ENCODE measurements around the gene GRAMD2B. TPM values are rescaled to one million over a fixed set of nuclear protein-coding genes. Genes with fewer than 3 reads are reported as not detected.

GRAMD2B gene
- total RNA-seq, 1 donor from 2014 or later = 32.1 TPM

DNA sequence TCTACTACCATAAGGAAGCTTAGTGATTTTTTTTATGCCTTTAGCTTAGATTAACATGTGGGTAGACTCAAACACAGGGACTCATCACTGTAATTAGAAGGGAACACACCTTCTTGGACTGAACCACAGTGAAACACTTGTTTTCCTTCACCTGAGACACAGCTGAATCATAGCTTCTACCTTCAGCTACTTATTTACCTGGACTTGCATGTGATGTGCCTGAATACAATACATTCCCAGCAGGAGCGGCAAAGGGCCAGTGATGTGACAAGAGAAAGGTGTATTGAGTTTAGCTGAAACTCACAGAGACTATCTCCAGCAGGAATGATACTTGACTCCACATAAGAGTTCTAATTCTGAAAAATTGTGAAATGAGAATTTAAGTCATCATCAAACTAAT lies 37.8 kb downstream of the GRAMD2B start:
- H3K4me3 Mint-ChIP-seq (ENCODE audit: low read depth) = no peak overlapping the region
- no peaks in the 10 kb centered on the region for H3K9me3 Mint-ChIP-seq (ENCODE audit: low read depth)
- H3K27ac Mint-ChIP-seq = no peak overlapping the region
- TF ChIP-seq, protein P1, sequence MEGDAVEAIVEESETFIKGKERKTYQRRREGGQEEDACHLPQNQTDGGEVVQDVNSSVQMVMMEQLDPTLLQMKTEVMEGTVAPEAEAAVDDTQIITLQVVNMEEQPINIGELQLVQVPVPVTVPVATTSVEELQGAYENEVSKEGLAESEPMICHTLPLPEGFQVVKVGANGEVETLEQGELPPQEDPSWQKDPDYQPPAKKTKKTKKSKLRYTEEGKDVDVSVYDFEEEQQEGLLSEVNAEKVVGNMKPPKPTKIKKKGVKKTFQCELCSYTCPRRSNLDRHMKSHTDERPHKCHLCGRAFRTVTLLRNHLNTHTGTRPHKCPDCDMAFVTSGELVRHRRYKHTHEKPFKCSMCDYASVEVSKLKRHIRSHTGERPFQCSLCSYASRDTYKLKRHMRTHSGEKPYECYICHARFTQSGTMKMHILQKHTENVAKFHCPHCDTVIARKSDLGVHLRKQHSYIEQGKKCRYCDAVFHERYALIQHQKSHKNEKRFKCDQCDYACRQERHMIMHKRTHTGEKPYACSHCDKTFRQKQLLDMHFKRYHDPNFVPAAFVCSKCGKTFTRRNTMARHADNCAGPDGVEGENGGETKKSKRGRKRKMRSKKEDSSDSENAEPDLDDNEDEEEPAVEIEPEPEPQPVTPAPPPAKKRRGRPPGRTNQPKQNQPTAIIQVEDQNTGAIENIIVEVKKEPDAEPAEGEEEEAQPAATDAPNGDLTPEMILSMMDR (IDR thresholded peaks at IDR 0.05; ENCODE audit: unreplicated experiment) = no peak
- no peak for DNase-seq (ENCODE audit: low spot score, unreplicated experiment)
- peaks cover 24% of the 10 kb centered on the region for H3K4me1 Mint-ChIP-seq (ENCODE audit: low read depth)
- no peaks in the 10 kb centered on the region for H3K27me3 Mint-ChIP-seq
- peaks cover 12% of the 10 kb centered on the region for H3K36me3 Mint-ChIP-seq (ENCODE audit: insufficient read depth)

DNA sequence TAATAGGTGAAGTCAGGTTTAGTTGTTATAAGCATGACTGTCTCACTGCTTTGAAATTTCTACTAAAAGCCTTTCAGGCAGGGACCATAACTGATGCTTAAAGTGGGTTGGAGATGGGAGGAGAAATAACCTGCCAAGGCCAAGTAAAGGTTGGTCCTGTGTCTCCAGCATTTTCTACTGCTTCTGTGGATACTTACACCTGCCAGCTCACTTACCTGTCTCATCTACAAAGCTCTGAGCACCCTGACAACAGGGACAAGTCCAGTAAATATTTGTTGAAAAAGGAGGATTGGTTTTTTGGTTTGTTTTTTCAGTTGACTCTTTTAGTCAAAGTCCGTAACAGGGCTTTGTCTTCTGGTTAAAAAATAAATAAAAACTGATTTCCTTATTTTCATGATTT lies 38.6 kb downstream of the GRAMD2B start:
- Mint-ChIP-seq H3K27ac (no peak overlapping the region), H3K27me3 (no peaks in the 10 kb centered on the region), H3K4me1 (ENCODE audit: low read depth) (peaks cover 24% of the 10 kb centered on the region), H3K36me3 (ENCODE audit: insufficient read depth) (peaks cover 18% of the 10 kb centered on the region), H3K9me3 (ENCODE audit: low read depth) (no peaks in the 10 kb centered on the region), H3K4me3 (ENCODE audit: low read depth) (no peak overlapping the region)
- DNase-seq (ENCODE audit: low spot score, unreplicated experiment) = no peak
- TF ChIP-seq, protein P1 (IDR thresholded peaks at IDR 0.05; ENCODE audit: unreplicated experiment) = no peak

DNA sequence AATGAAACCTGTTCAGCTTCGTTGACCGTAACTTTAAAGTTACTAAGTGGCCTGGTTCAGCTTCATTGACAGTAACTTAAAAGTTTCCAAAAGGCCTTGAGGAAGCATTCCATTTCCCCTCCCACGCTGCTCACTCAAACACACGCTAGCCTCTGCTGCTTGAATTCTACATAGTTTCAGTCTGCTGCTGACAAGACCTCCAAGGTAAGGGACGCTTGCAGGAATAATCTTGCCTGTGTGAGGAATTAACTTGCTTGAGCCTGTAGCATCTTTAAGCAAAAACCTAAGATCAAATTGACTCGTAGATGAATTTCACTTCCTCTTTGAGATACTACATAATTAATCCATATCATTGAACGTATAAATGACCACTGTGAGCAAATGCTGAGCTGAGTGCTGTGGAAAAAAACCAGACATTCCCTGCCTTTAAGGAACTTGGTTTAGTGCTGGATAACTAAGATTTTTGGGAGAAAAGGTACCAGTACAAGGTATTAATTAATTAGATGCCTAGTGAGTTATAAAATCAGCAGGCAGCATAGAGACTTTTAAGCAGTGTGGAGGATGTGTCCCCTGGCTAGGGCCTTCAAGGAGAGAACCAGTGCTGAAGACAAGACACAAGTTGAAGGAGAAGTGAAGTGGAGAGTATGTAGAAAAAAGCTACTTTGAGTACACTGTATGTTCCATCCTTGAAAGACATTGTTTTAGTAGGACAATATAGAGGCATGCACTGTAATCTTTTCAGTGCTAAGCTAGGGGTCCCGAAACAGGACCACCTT lies 39.2 kb downstream of the GRAMD2B start:
- peaks cover 17% of the 10 kb centered on the region for H3K36me3 Mint-ChIP-seq (ENCODE audit: insufficient read depth)
- H3K27ac Mint-ChIP-seq = peak overlapping the region; percentile 3
- TF ChIP-seq, protein P1 (IDR thresholded peaks at IDR 0.05; ENCODE audit: unreplicated experiment) = no peak

DNA sequence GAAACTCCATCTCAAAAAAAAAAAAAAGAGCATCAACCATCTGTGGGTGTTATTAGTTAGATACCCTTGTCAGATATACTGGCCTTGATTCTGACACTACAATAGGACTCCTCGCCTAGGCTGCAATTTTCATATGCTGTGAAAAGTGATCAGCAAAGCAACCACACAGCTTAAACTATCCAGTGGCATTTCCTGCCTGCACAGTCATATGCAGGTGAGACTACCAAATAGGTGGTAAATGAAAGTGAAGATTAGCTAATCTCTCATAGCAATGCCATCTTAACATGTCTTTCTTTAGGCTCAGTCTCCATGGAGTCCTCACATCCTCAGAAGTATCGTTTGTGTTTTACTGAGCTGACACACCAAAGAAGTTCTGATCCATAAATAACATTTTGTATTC lies 40.8 kb downstream of the GRAMD2B start:
- DNase-seq (ENCODE audit: low spot score, unreplicated experiment) = no peak
- TF ChIP-seq, protein P1 (IDR thresholded peaks at IDR 0.05; ENCODE audit: unreplicated experiment) = no peak
- Mint-ChIP-seq H3K4me1 (ENCODE audit: low read depth) (peaks cover 24% of the 10 kb centered on the region), H3K9me3 (ENCODE audit: low read depth) (no peaks in the 10 kb centered on the region), H3K4me3 (ENCODE audit: low read depth) (no peak overlapping the region), H3K27me3 (no peaks in the 10 kb centered on the region), H3K36me3 (ENCODE audit: insufficient read depth) (peaks cover 9% of the 10 kb centered on the region), H3K27ac (no peak overlapping the region)

More for the DNA sequence above, 39.2 kb downstream of the GRAMD2B start:
- Mint-ChIP-seq H3K9me3 (ENCODE audit: low read depth) (no peaks in the 10 kb centered on the region), H3K27me3 (no peaks in the 10 kb centered on the region), H3K4me3 (ENCODE audit: low read depth) (no peak overlapping the region), H3K4me1 (ENCODE audit: low read depth) (peaks cover 24% of the 10 kb centered on the region)
- DNase-seq (ENCODE audit: low spot score, unreplicated experiment) = no peak

DNA sequence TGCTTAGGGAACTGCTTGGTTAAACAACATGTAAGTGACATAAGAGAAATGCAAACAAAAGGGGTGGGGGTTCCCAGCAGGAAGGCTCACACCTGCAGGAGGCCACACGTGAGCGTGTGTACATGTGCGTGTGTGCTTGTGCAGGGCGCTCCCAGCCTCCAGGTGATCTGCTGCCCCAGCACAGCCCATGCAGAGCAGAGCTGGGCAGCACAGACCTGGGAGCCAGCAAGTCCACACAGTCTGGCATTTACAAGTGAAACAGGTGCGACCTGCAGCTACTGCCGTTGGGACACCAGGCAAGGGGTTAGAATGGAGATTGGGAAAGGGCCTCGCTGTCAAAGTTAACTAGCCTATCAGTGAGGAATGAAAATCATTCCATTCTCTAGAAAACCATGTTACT lies 41.8 kb downstream of the GRAMD2B start:
- no peaks in the 10 kb centered on the region for H3K27me3 Mint-ChIP-seq
- H3K4me1 Mint-ChIP-seq (ENCODE audit: low read depth) = peaks cover 24% of the 10 kb centered on the region

More for the DNA sequence above, 41.8 kb downstream of the GRAMD2B start:
- DNase-seq (ENCODE audit: low spot score, unreplicated experiment) = peak; percentile 18
- no peaks in the 10 kb centered on the region for H3K9me3 Mint-ChIP-seq (ENCODE audit: low read depth)
- no peak overlapping the region for H3K4me3 Mint-ChIP-seq (ENCODE audit: low read depth)
- peak overlapping the region; percentile 79 for H3K27ac Mint-ChIP-seq
- TF ChIP-seq, protein P1 (IDR thresholded peaks at IDR 0.05; ENCODE audit: unreplicated experiment) = no peak
- H3K36me3 Mint-ChIP-seq (ENCODE audit: insufficient read depth) = peaks cover 8% of the 10 kb centered on the region
